GM23338 (cell line): Measurements from ENCODE around the gene BICD2. TPM values are rescaled to one million over a fixed set of nuclear protein-coding genes. Genes with fewer than 3 reads are reported as not detected.

Experiments used
- ATAC-seq: fragments of 200-7000 bp; cut with Tn5 transposase; 3 replicates; pipeline ENCODE4 v1.9.1; 2020
- DNase-seq: peaks from one replicate; pipeline ENCODE4 v3.0.0-alpha.2; 2015; ENCODE audit warnings: low spot score
- H2AFZ ChIP-seq: fragments of 200-600 bp; sonication (generic); 2 replicates; pipeline ENCODE4 v1.8.0; 2016; ENCODE audit warnings: antibody characterized with exemption, mild to moderate bottlenecking, moderate library complexity
- H3F3A ChIP-seq: fragments of 200-600 bp; sonication (generic); replicated peaks from 2 replicates; pipeline ENCODE4 v1.8.0; 2017; ENCODE audit warnings: antibody characterized with exemption, mixed run types, low read depth
- H3K27ac ChIP-seq: fragments of 200-600 bp; sonication (generic); 2 replicates; pipeline ENCODE4 v1.6.1; 2016; ENCODE audit warnings: low read depth
- H3K27me3 ChIP-seq: fragments of 200-600 bp; sonication (generic); 2 replicates; pipeline ENCODE4 v1.8.0; 2016; ENCODE audit warnings: mild to moderate bottlenecking, mixed run types, moderate library complexity; ENCODE audit not compliant: insufficient read depth
- H3K36me3 ChIP-seq: fragments of 200-600 bp; sonication (generic); 2 replicates; pipeline ENCODE4 v1.8.0; 2016; ENCODE audit warnings: mild to moderate bottlenecking; ENCODE audit not compliant: insufficient read depth
- H3K4me1 ChIP-seq: fragments of 200-600 bp; sonication (generic); 2 replicates; pipeline ENCODE4 v1.8.0; 2016; ENCODE audit warnings: mild to moderate bottlenecking, moderate library complexity; ENCODE audit not compliant: insufficient read depth
- H3K4me2 ChIP-seq: fragments of 200-600 bp; sonication (generic); 2 replicates; pipeline ENCODE4 v1.7.1; 2017; ENCODE audit warnings: mixed run types
- H3K4me3 ChIP-seq: fragments of 200-600 bp; sonication (generic); 2 replicates; pipeline ENCODE4 v1.6.1; 2016; ENCODE audit warnings: mixed run types
- H3K79me2 ChIP-seq: fragments of 200-600 bp; sonication (generic); replicated peaks from 2 replicates; pipeline ENCODE4 v1.8.0; 2017; ENCODE audit warnings: mild to moderate bottlenecking; ENCODE audit not compliant: insufficient read depth
- H3K9me2 ChIP-seq: fragments of 200-600 bp; sonication (generic); 2 replicates; pipeline ENCODE4 v1.8.0; 2017; ENCODE audit not compliant: insufficient read depth
- H4K20me1 ChIP-seq: fragments of 200-600 bp; sonication (generic); replicated peaks from 2 replicates; pipeline ENCODE4 v1.8.0; 2017; ENCODE audit warnings: mild to moderate bottlenecking; ENCODE audit not compliant: insufficient read depth
- H3K27ac Mint-ChIP-seq: 2 replicates; pipeline ENCODE4 v1.8.0; 2020; ENCODE audit warnings: inconsistent platforms, mild to moderate bottlenecking, moderate library complexity, mixed read lengths
- H3K27me3 Mint-ChIP-seq: 3 replicates; pipeline ENCODE4 v1.8.0; 2022; ENCODE audit warnings: low read depth, mild to moderate bottlenecking, moderate library complexity, mixed read lengths, inconsistent platforms; ENCODE audit not compliant: insufficient read depth, poor library complexity
- H3K36me3 Mint-ChIP-seq: 3 replicates; pipeline ENCODE4 v1.8.0; 2021; ENCODE audit warnings: low read depth, mild to moderate bottlenecking, inconsistent platforms, moderate library complexity, mixed read lengths
- H3K4me1 Mint-ChIP-seq: 3 replicates; pipeline ENCODE4 v1.8.0; 2020; ENCODE audit warnings: mild to moderate bottlenecking, inconsistent platforms, mixed read lengths
- H3K4me3 Mint-ChIP-seq: 3 replicates; pipeline ENCODE4 v1.8.0; 2021; ENCODE audit warnings: moderate library complexity, mild to moderate bottlenecking, inconsistent platforms, mixed read lengths
- H3K9me3 Mint-ChIP-seq: 3 replicates; pipeline ENCODE4 v1.8.0; 2020; ENCODE audit warnings: moderate library complexity, mild to moderate bottlenecking, inconsistent platforms, mixed read lengths
- CREB1 ChIP-seq: fragments of 250-450 bp; sonication (Bioruptor Pico); IDR thresholded peaks from 2 replicates; pipeline ENCODE4 v1.5.0; 2020; ENCODE audit warnings: low read depth, mild to moderate bottlenecking, moderate library complexity
- CTCF ChIP-seq, 2 experiments: fragments of 200-600 bp in 1 of 2; sonication (generic) in 1 of 2; conservative IDR thresholded peaks; 2 replicates each; pipeline versions ENCODE4 v1.5.1 to v1.6.1; 2016 to 2017; ENCODE audit warnings: antibody characterized with exemption in 2 of 2, low read depth in 2 of 2, mild to moderate bottlenecking in 2 of 2, moderate library complexity in 1 of 2
- EZH2 ChIP-seq: fragments of 200-600 bp; sonication (generic); IDR thresholded peaks from one replicate; pipeline ENCODE4 v1.8.0; 2017; ENCODE audit warnings: antibody characterized with exemption, mild to moderate bottlenecking, low read depth; ENCODE audit not compliant: unreplicated experiment
- EZH2phosphoT487 ChIP-seq: fragments of 200-600 bp; sonication (generic); IDR thresholded peaks from one replicate; pipeline ENCODE4 v1.8.1; 2018; ENCODE audit warnings: antibody characterized with exemption; ENCODE audit not compliant: unreplicated experiment
- JUNB ChIP-seq: IDR thresholded peaks from one replicate; pipeline ENCODE4 v1.6.1; 2016; ENCODE audit warnings: antibody characterized with exemption; ENCODE audit not compliant: unreplicated experiment
- NANOG ChIP-seq: IDR thresholded peaks from 2 replicates; pipeline ENCODE4 v1.6.1; 2016; ENCODE audit warnings: antibody characterized with exemption, borderline replicate concordance
- POLR2AphosphoS5 ChIP-seq: IDR thresholded peaks from 2 replicates; pipeline ENCODE4 v1.6.1; 2016; ENCODE audit warnings: antibody characterized with exemption, low read depth
- STAT1 ChIP-seq: IDR thresholded peaks from one replicate; pipeline ENCODE4 v1.6.1; 2016; ENCODE audit warnings: antibody characterized with exemption; ENCODE audit not compliant: unreplicated experiment
- ZNF114 ChIP-seq: fragments of 250-450 bp; sonication (Bioruptor Pico); IDR thresholded peaks from 2 replicates; pipeline ENCODE4 v1.5.0; 2020; ENCODE audit warnings: mild to moderate bottlenecking, moderate library complexity
- ZNF331 ChIP-seq: fragments of 250-450 bp; sonication (Bioruptor Pico); IDR thresholded peaks from 2 replicates; pipeline ENCODE4 v1.5.0; 2020; ENCODE audit warnings: low read depth, mild to moderate bottlenecking, moderate library complexity
- ZNF462 ChIP-seq: fragments of 250-450 bp; sonication (Bioruptor Pico); IDR thresholded peaks from 2 replicates; pipeline ENCODE4 v1.5.0; 2020; ENCODE audit warnings: mild to moderate bottlenecking, moderate library complexity
- polyA plus RNA-seq: library from polyadenylated mRNA; unstranded; fragments of >200 nt; fragmentation: Nextera tagmentation; extraction: Ambion mirVana; gene quantifications from 2 replicates; pipeline ENCODE4 v1.2.1, GENCODE V29; 2016
- total RNA-seq: library from RNA; depleted of rRNA; stranded (reverse); fragments of >200 nt; shearing (Covaris generic); gene quantifications from 2 replicates; pipeline ENCODE4 v1.2.3, GENCODE V29; 2014
- TF ChIP-seq, protein P1 (sequence below): IDR thresholded peaks from 2 replicates; pipeline ENCODE4 v1.6.1; 2016; ENCODE audit warnings: antibody characterized with exemption
- TF ChIP-seq, protein P2 (sequence below): IDR thresholded peaks from one replicate; pipeline ENCODE4 v1.6.1; 2018; ENCODE audit warnings: antibody characterized with exemption; ENCODE audit not compliant: unreplicated experiment

Gene BICD2
- total and polyA plus RNA-seq, 2 experiments from 2014 or later: 8.7 to 34.3 TPM

DNA sequence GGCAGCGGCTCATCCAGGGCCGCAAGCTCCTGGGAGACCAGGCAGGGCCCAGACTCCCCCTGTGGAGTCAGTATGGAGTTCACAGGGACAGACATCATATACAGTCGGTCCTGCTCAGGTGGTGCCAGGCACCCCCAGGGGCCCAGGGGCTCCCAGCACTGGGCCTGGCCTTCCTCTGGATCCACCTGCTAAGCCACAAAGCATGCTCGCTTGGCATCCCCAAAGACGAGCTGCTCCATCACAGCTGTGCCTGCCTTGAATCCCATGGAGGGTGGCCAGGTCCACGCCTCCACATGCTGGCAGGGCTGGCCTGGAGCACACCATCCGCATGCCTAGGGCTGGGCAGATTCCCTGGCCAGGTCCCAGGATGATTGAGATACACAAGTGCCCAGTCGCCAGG, 4.6 kb downstream of the BICD2 start (continued):
- TF ChIP-seq JUNB (no peak), EZH2phosphoT487 (no peak), STAT1 (no peak), NANOG (no peak)

GRCh38 chr9:92759446-92759845, 5.2 kb downstream of the BICD2 start:
- no peaks in the 10 kb centered on the region for H3K9me2 ChIP-seq
- peaks cover 96% of the 10 kb centered on the region for H3K79me2 ChIP-seq
- no peak overlapping the region for H2AFZ ChIP-seq
- no peaks in the 10 kb centered on the region for H3K27me3 ChIP-seq
- H3K4me1 Mint-ChIP-seq: peaks cover 50% of the 10 kb centered on the region
- no peak overlapping the region for H3K27ac Mint-ChIP-seq
- TF ChIP-seq EZH2phosphoT487 (no peak), JUNB (no peak), CREB1 (CRISPR knock-in tag) (no peak), POLR2AphosphoS5 (no peak), STAT1 (no peak), EZH2 (no peak), CTCF (conservative IDR thresholded peaks at IDR 0.05; ENCODE audit: low read depth in 2 of 2) (no peak), NANOG (no peak), ZNF462 (CRISPR knock-in tag) (no peak), ZNF331 (CRISPR knock-in tag) (no peak), ZNF114 (CRISPR knock-in tag) (no peak)
- TF ChIP-seq, protein P1, sequence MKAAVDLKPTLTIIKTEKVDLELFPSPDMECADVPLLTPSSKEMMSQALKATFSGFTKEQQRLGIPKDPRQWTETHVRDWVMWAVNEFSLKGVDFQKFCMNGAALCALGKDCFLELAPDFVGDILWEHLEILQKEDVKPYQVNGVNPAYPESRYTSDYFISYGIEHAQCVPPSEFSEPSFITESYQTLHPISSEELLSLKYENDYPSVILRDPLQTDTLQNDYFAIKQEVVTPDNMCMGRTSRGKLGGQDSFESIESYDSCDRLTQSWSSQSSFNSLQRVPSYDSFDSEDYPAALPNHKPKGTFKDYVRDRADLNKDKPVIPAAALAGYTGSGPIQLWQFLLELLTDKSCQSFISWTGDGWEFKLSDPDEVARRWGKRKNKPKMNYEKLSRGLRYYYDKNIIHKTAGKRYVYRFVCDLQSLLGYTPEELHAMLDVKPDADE: no peak
- TF ChIP-seq, protein P2, sequence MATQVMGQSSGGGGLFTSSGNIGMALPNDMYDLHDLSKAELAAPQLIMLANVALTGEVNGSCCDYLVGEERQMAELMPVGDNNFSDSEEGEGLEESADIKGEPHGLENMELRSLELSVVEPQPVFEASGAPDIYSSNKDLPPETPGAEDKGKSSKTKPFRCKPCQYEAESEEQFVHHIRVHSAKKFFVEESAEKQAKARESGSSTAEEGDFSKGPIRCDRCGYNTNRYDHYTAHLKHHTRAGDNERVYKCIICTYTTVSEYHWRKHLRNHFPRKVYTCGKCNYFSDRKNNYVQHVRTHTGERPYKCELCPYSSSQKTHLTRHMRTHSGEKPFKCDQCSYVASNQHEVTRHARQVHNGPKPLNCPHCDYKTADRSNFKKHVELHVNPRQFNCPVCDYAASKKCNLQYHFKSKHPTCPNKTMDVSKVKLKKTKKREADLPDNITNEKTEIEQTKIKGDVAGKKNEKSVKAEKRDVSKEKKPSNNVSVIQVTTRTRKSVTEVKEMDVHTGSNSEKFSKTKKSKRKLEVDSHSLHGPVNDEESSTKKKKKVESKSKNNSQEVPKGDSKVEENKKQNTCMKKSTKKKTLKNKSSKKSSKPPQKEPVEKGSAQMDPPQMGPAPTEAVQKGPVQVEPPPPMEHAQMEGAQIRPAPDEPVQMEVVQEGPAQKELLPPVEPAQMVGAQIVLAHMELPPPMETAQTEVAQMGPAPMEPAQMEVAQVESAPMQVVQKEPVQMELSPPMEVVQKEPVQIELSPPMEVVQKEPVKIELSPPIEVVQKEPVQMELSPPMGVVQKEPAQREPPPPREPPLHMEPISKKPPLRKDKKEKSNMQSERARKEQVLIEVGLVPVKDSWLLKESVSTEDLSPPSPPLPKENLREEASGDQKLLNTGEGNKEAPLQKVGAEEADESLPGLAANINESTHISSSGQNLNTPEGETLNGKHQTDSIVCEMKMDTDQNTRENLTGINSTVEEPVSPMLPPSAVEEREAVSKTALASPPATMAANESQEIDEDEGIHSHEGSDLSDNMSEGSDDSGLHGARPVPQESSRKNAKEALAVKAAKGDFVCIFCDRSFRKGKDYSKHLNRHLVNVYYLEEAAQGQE: no peak
- H3K36me3 Mint-ChIP-seq: no peaks in the 10 kb centered on the region; the same call in 2 of the 3 replicates
- no peak overlapping the region for H3K4me3 Mint-ChIP-seq
- H3K36me3 ChIP-seq: no peaks in the 10 kb centered on the region
- H4K20me1 ChIP-seq: peaks cover 41% of the 10 kb centered on the region
- H3K4me1 ChIP-seq: peaks cover 22% of the 10 kb centered on the region
- peaks cover 17% of the 10 kb centered on the region for H3K27me3 Mint-ChIP-seq
- no peaks in the 10 kb centered on the region for H3F3A ChIP-seq
- no peak for DNase-seq
- no peak for ATAC-seq
- H3K9me3 Mint-ChIP-seq: no peaks in the 10 kb centered on the region; the same call in 2 of the 3 replicates
- no peak overlapping the region for H3K4me2 ChIP-seq
- H3K4me3 ChIP-seq: no peak overlapping the region
- H3K27ac ChIP-seq: no peak overlapping the region
